Measurements from ENCODE around the gene LRP3.
"Not testable (repeated sequence)": the region's sequence is repeated elsewhere in the genome, so short reads cannot be mapped to it uniquely, and the experiment has no call there.

LRP3 gene

DNA sequence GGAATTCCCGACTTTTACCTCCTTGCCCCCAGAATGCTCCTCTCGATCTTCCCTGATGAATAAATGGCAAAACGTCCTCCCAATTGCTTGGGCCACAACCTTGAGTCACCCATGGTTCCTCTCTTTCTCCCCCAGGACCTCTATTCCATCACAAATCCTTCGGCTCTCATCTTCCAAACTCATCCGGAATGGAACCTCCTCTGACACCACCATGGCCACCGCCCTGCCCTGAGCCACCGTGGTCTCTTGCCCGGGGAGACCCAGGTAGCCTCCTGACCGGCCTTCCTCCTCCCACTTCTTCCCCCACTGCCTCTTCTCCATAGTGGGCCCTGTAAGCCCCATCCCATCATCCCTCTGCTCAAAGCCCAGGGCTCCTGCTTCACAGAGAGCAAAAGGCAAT is 26.6 kb downstream of the LRP3 start:
- no peak for DNase-seq

DNA sequence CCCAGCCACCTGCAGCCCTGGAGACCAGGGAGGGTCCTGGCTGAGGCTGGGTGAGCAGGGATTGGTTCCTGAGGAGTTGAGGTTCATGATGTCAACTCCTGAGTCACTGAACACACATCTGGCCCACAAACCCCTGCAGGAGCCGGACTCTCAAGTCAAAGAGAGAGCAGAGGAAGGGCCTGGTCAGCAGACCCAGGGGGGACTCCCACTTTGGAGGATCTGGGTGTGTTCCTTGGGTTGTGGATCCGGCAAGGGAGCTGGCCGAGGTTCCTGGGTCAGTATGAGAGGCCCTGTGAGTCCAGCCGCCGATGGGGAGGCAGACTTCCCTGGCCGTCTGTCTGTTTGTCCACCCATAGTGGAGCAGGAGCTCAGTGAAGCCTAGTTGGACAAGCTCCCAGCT is 27.5 kb downstream of the LRP3 start:
- DNase-seq = no peak

DNA sequence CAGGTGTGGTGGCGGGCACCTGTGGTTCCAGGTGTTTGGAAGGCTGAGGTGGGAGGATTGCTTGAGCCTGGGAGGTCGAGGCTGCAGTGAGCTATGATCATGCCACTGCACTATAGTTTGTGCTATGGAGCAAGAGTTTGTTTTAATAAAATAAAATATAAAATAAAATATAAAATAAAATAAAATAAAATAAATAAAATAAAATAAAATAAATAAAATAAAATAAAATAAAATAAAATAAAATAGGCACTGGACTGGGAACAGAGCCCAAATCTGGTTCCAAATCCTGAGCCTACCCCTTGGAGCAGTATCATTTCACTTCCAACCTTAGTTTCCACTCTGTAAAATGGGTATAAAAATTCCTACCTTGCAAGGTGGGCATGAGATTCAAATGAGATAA is 28.1 kb downstream of the LRP3 start:
- not testable (repeated sequence) for DNase-seq

DNA sequence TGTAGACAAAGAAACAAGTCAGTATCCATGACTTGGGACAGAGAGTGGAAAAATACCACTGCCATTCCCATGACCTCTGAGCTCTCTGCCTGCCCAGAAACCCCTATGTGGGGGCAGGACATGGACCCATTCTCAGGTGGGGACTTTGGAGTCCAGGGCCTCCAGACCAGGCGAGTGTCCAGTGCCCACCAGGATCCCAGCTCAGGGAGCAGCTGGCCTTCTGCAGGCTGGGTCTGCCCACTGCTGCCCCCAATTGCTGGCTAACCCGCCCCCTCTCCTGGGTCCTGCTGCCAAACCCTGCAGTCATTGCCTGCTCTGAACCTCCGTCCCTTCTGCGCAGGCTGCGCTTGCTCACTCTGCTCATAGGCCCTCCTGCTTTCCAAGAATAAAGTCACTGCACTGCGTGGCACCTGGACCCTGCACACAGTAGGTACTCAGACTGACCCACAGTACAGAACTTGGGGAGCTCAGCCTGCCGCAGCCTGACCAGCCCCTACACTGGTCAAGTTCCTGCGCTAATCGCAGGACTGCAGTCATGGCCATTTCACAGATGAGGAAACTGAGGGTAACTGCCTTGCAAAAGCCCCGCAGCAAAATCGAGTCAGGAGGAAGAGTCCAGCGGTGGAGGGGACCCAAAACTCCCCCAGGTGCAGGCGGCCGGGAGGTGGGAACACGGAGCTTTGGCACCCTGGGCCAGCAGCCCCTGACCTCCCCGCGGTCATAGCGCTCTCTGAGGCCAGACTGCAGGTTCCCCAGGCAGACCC is 30.7 kb downstream of the LRP3 start:
- no peak for DNase-seq

DNA sequence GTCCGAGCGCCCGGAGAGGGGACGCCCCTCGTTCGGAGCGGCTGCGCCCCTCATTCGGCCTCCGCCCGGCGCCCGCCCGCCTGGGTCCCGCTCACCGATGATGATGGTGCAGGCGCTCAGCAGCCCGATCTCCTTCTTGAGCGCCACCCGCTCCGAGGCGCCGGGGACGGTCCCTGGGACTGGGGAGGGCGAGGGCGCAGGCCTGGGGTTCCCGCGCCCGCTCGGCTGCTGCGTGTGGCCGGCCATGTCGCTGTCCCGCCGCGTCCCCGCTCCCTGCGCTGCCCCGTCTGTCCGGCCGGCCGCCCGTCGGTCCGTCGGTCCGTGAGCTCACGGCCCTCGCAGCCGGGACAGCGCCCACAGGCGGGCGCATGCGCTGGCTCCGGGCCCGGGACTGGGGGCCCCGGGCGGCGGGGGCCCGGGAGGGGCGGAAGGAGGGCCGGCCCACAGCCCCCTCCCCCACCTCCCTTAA is 31.4 kb downstream of the LRP3 start, which contains the start of gene SLC7A10:
Gene SLC7A10 (minus strand): TSS at position 393 of the 469 bp plus-strand sequence. CDS start 147 bp downstream, at position 246.
- no peak for DNase-seq

DNA sequence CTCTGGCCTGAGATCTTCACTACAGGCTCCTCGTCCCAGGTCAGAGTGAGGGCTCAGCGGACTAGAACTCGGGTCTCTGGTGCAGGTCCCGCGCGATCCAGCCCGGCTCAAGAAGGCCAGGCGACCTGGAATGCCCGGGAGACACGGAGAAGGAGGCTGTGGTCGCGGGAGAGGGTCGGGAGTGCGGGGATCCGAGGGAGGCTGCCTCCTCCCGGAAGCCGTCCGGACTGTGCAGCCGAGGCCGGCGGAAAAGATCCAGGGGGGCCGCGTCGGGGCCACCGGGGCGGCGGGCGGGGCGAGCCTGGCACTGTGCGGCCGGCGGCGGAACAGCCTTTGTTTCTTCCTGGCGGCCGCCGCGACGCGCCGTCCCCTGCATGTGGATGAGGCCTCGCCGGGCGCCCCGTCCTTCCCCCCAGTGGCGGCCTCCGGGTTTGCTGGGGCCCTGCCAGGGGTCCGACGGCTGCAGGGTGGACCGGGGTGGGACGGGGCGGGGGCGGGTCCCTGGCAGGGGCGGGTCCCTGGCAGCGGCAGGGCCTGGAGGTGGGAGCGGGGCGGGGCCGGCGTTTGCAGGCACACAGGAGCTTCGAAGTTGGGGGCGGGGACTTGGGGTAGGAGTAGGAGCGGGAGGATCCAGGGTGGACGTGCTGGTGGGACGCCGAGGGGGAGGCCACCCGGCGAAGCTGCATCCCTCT is 32.6 kb downstream of the LRP3 start:
- no peak for DNase-seq

DNA sequence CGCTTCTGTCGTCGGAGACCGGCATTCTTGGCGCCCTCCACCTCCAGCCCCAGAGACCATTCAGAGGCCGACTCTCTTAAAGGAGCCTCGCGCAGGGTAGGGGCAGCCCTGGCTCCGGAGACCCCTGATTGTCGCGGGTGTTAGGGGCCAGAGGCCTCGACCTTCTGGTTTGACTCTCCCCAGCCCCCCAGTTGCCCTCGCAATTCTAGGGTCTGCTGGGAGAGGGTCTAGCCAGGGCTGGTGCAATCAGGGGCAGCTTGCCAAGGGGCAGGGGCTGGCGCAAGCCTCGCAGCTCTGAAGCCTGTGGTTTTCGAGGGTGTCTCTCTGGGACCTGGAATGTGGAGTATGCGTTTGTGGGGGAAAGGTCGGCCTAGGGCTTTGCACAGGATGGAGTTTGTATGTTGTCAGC is 33.1 kb downstream of the LRP3 start:
- no peak for DNase-seq

DNA sequence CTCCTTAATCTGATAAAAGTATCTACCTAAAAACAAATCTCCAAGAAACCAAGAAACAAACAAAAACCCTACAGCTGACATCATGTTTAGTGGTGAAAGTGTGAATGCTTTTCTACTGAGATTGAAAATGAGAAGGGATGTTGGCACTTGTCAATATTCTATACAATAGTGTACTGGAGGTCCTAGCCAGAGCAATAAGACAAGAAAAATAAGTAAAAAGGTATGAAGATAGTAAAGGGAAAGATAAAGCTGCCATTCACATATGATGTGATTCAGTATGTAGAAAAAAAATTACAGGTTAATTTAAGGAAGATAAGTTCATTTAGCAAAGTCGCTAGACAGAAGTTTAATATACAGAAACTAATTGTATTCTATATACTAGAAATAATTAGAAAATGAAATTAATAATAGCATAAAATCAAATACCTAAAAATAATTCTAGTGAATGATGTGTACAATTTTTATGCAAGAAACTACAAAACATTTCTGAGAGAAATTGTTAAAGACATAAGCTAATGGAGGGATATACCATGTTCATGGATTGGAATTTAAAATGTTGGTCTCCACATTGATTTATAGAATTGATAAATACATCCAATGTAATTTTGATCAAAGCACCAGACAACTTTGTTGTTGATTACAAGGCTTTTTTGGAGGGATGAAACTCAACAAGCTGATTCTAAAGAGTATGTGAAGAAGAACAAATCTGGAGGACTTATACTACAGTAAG is 33.9 kb downstream of the LRP3 start:
- DNase-seq = no peak

DNA sequence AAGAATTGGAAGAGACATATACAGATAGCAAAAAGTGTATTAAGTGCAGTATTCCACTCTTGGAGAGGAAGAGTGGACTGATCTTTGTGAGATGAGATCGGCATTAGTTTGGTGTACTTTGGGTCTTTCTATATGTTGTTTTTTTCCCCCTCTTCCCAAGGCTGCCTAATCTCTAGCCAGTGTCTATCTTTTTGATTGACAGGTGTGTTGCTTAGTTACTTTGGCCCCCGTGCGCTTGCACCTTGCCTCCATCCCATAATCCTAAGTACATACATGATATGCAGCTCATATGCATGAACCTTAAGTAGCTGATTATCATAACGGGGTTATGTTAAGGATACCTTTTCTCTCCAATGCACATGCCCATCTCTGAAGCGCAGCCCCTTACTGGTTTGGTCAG is 35.8 kb downstream of the LRP3 start:
- no peak for DNase-seq

DNA sequence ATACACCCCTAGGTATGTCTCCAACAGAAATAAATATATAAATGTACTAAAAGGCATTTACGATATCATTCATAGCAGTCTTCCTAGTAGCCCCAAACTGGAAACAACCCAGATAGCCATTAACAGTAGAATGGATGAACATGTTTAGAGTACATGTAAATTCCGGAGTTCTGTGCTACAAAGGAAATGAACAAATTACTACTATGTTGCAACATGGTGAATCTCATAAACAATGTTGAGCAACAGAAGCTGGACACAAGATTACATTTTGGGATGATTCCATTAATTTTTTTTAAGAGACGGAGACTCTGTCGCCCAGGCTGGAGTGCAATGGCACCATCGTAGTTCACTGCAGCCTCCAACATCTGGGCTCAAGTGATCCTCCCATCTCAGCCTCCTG is 37.4 kb downstream of the LRP3 start:
- no peak for DNase-seq

DNA sequence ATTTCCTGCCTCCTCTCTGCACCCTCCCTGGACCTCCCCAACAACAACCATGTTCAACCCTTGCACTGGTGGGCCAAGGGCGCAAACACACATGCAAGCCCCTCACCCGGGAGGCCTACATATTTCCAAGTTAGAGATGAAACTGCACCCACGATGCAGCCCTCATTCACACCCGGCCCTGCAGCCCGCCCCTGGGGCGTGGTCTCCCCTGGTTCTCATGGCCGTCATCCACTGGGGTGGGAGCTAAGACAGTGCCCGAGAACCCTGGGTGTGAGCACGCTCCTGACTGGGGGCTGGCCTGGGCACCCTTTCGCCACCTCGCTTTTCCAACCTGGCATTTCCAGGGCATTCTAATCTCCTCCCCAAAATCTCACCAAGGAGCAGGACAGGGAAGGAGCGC is 38.5 kb downstream of the LRP3 start:
- DNase-seq = no peak

DNA sequence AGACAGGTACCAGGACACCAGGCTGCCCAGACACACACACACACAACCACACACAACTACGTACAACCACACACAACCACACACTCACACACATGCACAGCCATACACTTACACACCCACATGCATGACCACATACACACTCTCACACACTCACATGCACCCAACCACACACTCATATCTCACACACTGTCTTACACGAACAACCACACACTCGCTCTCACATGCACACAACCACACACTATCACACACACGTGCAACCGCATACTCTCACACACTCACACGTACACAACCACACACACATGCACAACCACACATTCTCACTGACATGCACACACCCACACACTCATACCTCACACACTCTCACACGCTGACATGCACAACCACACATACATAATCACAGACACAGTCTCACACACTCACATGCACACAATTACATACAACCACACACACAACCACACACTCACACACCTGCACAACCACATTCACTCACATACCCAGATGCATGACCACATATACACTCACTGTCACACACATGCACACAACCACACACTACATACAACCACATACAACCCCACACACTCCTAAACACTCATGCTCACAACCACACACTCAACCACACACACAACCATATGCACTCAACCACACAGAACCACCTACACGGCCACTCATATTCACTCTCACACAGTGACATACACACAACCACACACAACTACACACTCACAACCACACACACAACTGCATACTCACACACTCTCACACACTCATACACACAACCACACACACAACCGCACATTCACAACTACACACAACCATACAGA is 39.1 kb downstream of the LRP3 start:
- no peak for DNase-seq

DNA sequence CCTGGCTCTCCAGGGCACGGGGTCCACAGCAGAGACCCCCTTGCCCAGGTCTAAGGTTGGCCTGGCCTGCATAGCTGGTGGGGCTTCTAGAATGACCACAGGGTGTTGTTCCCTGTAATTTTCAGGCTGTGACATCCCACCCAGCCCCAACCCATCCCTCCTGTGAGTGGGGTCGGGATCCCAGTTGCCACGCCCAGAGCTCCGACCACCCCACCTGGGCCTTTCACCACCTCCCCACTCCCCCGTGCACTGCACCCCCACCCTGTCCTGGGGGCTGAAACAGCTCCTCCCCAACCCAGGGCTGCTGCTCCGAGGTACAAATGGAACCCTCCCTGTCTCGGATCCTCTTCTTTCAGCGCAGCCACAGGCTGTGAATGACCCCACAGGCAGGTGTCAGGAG is 40.0 kb downstream of the LRP3 start:
- no peak for DNase-seq

DNA sequence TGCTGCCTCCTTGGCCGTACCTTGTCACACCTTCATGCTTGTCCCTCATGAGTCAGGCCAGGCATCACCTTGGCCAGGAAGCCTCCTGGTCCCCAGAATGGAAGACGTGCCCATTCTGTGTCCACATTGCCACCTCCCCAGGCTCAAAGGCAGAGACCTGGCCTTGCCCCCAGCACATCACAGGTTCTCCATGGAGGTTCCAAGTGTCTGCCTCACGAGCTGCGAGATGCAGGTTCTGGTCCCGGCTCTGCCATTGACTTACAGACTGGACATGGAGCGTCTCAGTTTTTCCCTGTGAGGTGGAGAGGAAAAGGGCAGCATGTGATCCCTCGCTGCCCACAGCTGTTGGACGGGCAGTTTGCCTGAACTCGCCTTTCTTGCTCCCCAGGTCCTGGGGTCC is 40.6 kb downstream of the LRP3 start:
- no peak for DNase-seq

DNA sequence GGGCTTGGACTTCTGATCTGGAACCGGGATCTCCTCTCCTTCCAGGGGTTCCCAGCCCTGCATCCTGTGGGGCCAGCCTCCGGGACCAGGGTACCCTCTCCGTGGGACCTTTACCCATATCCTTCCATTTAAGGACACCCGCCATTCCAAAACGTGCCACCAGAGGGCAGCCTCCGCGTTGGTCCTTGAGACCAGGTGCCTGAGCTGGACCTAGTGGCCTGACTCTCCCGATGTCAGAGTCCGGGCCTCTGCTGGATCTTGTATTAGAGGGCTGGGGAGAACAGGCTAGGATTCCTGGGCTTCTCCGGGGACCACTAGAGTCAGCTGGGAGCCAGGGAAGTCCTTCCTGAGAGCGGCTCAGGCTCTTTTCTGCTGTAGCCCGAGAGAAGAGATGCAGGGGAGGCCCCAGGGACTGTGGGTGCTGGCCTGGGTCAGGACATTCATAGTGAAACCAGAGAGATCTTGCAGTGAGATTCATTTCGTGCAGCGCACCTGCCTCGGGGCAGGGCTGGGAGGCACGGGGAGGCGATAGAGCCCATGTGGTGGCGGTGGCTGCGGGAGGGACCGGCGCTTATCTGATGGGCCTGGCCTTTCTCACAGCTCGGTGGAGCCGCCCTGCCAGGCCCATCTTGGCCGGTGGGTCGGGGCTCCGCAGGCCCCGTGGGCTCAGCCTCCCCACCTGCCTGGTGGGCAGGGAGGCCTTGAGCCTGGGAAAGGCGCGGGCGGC is 41.3 kb downstream of the LRP3 start:
- peak; percentile 88 for DNase-seq

DNA sequence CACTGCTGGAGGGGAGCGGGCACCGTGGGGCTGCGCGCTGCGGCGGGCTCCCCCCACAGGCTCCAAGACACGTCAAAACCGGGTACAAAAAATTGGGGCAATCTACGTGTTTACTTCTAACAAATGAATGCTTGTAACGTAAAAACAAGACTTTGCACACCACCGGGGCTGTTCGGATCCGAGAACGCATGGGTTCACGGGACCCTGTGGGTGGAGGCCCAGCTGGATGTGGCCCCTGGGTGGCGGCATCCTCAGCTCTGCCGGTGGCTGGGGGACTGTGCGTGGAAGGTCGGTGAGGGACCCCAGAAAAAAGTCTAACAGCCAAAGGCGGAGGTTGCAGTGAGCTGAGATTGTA is 41.8 kb downstream of the LRP3 start:
- DNase-seq = no peak

DNA sequence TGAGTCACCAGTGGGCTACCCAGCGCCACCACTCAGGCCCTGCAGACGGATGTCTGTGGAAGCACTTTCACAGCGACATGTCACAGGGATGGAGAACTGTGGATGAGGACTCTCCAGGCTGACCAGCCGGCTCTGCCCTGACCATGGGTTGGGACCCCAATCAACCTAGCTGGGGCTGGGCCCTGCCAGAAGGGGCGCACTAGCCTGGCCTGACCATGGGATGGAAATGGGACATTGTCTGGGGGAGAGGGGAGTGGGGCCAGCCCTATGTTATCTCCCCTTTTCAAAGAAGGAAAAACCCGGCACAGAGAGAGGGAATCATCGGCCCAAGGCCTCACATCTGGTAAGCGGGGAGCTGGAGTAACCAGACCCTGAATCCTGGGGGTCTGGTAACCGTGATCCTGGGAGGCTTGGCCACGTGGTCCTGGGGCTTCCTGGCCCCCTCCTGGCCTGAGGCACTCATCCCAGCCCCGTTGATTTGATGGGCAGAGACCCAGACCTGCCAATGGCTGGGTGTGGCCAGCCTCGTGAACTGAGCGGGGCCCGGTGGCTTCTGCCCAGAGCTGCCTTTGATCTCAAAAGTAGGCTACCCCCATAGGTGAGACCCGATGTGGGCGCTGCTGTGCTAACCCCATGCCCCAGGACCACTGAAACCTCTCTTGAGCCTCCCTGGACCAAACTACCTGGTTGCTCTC is 42.7 kb downstream of the LRP3 start:
- no peak for DNase-seq

DNA sequence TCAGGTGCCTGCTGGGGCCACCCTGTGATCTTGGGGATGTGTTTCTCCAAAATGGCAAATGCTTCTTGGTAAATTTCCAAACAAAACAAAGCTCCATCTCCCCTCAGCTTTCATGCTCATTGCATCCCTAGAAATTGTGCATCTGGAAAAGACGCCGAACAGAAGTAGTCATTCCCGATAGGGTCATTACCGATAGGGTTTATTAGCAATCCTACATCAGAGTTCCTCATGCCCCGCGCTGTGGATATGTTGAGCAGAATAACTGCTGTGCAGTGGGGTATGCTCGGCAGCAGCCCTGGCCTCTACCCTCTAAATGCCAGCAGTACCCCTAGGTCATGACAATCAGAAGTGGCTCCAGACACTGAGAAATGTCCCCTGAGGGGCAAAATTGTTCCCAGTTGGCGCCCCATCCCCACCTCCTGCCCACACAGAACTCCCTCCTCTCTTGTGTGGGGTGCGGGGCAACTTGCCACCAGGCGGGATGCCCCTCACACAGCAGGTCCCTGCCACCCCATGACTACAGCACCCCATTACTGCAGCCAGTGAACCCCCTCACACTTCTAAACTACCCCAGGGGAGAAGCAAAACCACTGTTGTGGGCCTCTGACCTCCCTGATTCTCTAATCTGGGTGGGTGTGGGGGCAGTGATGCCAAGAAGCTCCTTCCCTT is 44.5 kb downstream of the LRP3 start:
- DNase-seq = no peak

DNA sequence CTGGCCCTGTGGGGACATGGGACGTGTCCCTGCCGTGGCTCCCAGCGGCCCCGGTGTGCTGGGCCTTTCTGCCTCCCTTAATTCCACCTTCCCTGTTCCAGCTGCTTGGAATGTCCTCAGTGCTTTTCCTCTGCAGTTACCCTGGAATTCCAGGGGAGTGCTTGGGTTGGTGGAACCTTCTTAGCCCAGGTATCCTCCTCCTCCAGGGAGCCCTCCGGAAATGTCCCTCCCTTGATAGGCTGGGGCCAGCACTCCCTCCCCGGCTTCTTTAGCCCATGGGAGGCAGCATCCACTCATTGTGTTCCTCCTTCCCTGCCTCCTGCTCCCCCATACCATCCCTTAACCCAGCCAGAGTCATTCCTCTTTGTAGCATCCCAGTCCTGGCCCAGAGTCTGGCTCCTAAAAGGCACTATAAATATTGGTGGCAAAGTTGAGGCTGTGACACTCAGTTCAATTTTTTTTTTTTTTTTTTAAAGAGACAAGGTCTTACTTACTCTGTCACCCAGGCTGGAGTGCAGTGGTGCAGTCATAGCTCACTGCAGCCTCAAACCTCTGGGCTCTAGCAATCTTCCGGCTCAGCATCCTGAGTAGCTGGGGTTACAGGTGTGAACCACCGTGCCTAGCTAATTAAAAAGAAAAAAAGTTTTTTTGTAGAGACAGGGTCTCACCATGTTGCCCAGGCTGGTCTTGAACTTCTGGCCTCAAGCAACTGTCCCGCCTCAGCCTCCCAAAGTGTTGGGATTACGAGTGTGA is 45.3 kb downstream of the LRP3 start:
- DNase-seq = no peak

DNA sequence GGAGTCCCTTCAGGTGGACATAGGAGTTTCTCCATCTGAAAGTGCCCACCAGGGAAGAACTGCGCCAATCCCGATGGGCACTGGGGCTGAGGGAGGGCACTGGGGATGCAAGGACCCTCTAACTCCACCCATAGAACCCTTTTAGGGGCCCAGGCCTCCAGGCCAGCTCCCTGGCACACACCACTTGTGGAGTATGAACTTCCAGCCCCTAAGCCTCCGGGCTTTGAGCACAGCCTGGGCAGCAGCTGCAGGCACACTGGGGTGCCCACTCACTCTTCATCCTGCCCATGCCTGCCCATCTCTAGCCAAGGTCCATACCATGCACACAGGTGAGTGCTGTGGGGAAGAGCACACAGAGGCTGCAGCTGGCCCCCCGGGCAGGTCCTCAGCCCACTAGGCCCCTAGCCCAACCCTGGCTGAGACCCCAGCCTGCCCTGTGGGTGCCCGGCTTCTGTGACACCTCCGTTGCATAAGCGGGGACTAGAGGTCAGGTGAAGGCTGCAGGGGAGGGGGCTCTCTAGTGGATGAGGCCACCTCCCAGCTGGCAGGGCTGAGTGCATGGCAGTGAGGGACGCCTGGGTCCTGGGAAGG is 46.1 kb downstream of the LRP3 start:
- no peak for DNase-seq
